Measurements from ENCODE around the gene HHIP.

GRCh38 chr4:144748814-144749555 is 103.0 kb downstream of the HHIP start:
- TF ChIP-seq, protein P1, sequence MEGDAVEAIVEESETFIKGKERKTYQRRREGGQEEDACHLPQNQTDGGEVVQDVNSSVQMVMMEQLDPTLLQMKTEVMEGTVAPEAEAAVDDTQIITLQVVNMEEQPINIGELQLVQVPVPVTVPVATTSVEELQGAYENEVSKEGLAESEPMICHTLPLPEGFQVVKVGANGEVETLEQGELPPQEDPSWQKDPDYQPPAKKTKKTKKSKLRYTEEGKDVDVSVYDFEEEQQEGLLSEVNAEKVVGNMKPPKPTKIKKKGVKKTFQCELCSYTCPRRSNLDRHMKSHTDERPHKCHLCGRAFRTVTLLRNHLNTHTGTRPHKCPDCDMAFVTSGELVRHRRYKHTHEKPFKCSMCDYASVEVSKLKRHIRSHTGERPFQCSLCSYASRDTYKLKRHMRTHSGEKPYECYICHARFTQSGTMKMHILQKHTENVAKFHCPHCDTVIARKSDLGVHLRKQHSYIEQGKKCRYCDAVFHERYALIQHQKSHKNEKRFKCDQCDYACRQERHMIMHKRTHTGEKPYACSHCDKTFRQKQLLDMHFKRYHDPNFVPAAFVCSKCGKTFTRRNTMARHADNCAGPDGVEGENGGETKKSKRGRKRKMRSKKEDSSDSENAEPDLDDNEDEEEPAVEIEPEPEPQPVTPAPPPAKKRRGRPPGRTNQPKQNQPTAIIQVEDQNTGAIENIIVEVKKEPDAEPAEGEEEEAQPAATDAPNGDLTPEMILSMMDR (IDR thresholded peaks at IDR 0.05): no peak
- no peak for TF ChIP-seq POLR2A (IDR thresholded peaks at IDR 0.05)
